ENCODE measurements around the gene SP8. TPM values are rescaled to one million over a fixed set of nuclear protein-coding genes. Genes with fewer than 3 reads are reported as not detected.

The SP8 gene
- total RNA-seq, 1 experiment from 2014 or later: 2.8 TPM

DNA sequence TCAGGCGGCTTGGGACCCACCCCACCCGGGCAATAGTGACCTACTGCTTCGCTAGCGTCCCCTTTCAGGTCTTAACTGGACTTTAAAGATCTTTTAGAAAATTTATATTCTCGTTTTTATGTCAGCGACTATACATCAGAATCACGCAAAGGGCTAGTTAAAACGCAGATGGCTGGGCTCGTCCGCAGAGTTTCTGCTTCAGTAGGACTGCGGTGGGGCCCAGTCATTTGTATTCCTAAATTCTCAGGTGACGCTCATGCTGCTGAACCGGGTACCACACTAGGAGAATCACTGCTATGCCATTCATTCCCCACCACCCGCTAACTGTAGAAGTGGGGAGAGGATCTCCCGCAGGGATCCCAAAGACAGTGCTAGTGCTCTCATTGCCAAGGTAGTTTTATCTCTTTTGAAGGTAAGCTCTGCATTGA lies 12.0 kb upstream of the SP8 start:
- Histone ChIP-seq H3K9me3 (replicated peaks) (no peaks in the 10 kb centered on the region), H3K27me3 (no peaks in the 10 kb centered on the region), H3K4me3 (peak overlapping the region; percentile 70), H3K27ac (no peak overlapping the region), H3K4me1 (no peaks in the 10 kb centered on the region), H3K36me3 (no peaks in the 10 kb centered on the region)
- DNase-seq: peak in 1 of 2 experiments; percentile 30

DNA sequence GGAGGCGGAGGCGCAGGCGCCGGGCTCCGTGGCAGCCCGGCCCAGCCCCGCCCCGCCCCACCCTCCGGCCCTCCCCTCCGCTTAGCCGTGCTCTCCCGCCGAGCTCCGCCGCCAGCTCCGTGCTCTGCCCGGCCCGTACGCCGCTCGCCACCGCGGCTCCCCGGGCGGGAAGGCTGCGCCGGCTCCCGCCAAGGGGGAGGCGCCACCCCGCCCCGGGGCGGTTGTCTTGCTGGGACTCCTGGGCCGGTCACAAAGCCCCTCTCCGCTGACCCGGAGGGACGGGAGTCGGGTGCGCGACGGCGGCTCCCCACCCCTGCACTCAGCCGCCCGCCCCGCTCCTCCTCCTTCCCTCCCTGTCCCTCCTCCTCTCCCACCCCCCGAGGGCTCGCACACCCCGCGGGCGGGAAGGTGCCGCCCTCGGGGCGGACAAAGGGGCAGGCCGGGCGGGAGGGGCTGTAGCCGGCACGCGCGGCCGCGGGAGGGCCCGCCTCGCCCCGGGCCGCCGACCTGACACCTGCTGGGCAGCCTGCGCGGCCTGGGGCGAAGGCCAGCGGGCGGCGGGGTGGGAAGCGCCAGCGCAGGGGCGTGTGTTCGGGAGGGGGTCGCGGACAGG lies 11.5 kb upstream of the SP8 start:
- Histone ChIP-seq H3K4me3 (peak overlapping the region; percentile 70), H3K9me3 (replicated peaks) (no peaks in the 10 kb centered on the region), H3K4me1 (no peaks in the 10 kb centered on the region), H3K36me3 (no peaks in the 10 kb centered on the region), H3K27me3 (no peaks in the 10 kb centered on the region), H3K27ac (peak overlapping the region; percentile 55; the same call in 1 of the 2 replicates)
- peak; percentile 84 to 85 for DNase-seq

DNA sequence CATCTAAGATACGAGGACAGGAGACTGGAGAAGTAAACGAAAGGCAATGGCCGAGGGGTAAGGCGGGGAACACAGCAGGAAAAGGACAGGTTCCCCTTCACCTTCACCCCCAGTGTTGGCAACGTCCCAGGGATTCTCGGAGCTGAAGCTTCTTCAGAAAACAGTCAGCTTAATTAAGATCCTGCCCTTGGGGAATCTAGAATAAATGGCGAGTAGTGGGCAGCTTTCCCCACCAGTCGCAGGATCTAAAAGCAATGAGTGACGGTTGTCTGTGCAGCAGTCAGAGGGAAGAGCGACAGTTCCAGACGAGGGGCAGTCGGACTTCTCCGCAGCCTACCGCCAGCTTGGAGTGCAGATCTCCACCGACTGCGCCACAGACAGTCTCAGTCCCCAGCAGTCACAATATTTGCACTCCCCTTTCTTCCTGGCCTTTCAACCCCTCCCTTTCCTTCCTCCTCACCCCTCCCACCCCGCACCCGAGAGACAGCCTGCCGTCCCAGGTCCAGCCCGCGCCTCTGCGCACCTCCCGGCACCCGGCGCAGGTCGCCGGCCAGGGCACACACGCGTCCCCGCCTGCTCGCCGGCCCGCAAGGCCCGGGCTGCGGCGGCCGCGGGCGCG lies 10.9 kb upstream of the SP8 start:
- H3K27ac ChIP-seq: no peak overlapping the region; the same call in 1 of the 2 replicates
- H3K9me3 ChIP-seq (replicated peaks): no peaks in the 10 kb centered on the region
- no peaks in the 10 kb centered on the region for H3K36me3 ChIP-seq
- 0 out of 2 replicates have a peak, but pooled peaks cover 3% of the 10 kb centered on the region for H3K27me3 ChIP-seq
- peak; percentile 70 to 77 for DNase-seq
- no peaks in the 10 kb centered on the region for H3K4me1 ChIP-seq
- peak overlapping the region; percentile 70 for H3K4me3 ChIP-seq

DNA sequence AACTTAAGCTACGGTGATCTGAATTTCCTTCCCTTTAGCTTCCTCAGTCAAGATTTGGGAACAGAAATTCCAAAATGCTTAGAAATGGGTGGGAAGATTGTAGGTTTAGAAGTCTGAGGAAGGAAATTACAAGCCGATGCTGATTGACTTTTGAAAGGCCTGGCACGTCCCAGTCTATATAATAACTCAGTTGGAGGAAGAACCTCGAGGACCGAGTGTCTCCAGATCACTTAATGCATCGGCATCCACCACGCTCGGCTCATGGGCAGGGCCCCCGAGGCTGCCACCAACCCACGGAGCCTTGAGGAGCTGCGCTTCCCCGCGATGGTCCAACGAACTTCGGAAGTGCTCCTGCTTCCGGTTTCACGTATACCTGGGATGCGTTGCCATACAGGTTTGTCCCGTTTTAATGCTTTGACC lies 10.4 kb upstream of the SP8 start:
- Histone ChIP-seq H3K36me3 (no peaks in the 10 kb centered on the region), H3K4me1 (no peaks in the 10 kb centered on the region), H3K27me3 (0 out of 2 replicates have a peak, but pooled peaks cover 3% of the 10 kb centered on the region), H3K9me3 (replicated peaks) (no peaks in the 10 kb centered on the region), H3K4me3 (peak overlapping the region; percentile 70), H3K27ac (no peak overlapping the region)
- no peak for DNase-seq

DNA sequence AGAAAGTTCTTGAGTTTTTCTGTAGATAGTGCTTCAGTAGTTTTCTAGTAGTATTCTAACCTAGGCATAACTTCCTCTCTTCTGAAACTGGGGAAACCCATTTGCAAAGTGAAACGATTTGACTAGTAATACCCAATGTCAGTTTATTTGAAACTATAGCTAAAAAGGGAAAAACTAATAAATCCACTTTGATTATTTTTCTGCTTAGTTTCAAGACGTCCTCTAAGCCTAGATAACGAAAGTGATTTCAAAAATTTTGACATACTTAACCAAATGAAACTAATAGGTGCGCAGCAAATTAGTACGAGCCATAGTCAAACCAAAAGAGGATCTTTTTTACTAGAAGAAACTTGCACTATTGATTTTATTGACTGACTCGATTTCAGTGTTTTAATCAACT lies 9.8 kb upstream of the SP8 start:
- Histone ChIP-seq H3K27ac (no peak overlapping the region), H3K9me3 (replicated peaks) (no peaks in the 10 kb centered on the region), H3K4me3 (no peak overlapping the region), H3K36me3 (no peaks in the 10 kb centered on the region), H3K4me1 (no peaks in the 10 kb centered on the region), H3K27me3 (0 out of 2 replicates have a peak, but pooled peaks cover 3% of the 10 kb centered on the region)
- no peak for DNase-seq

DNA sequence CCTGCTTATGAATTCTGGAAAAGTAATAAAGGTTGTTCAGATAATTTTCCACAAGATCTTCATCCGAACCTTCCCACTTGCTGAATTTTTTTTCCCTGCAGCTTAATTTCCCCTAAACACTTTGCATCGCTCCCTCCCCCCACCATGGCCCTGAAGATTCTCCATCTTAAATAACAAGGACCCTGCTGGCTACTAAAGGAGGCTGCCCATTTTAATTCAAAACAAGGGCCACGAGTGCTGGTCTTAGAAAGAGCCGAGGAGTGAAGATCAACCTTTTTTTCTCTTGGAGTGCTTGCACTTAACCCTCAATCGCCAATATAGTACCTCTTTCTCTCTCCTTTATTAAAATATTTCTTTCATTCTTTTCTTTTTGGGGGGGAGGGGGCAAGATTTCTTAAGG lies 9.2 kb upstream of the SP8 start:
- no peaks in the 10 kb centered on the region for H3K4me1 ChIP-seq
- no peak overlapping the region for H3K27ac ChIP-seq
- DNase-seq: no peak
- no peak overlapping the region for H3K4me3 ChIP-seq
- no peaks in the 10 kb centered on the region for H3K36me3 ChIP-seq
- 0 out of 2 replicates have a peak, but pooled peaks cover 3% of the 10 kb centered on the region for H3K27me3 ChIP-seq
- H3K9me3 ChIP-seq (replicated peaks): no peaks in the 10 kb centered on the region

DNA sequence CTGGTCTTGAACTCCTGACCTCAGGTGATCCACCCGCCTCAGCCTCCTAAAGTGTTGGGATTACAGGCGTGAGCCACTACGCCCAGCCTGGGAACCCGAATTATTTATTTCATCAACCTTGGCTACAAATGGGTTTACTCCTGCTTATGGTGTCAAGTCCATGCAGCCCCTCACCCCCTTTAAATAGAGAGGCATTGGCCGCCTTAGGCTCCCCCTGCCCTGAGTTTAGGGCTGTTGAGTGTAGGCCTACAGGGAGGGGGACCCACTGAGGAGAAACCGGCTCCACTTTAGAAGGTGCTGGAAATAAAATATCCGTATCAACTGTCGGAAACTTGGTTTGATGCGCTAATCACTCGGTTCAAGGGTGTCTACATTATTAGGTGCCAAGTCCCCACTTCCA lies 8.7 kb upstream of the SP8 start:
- Histone ChIP-seq H3K9me3 (replicated peaks) (no peaks in the 10 kb centered on the region), H3K4me1 (no peaks in the 10 kb centered on the region)

DNA sequence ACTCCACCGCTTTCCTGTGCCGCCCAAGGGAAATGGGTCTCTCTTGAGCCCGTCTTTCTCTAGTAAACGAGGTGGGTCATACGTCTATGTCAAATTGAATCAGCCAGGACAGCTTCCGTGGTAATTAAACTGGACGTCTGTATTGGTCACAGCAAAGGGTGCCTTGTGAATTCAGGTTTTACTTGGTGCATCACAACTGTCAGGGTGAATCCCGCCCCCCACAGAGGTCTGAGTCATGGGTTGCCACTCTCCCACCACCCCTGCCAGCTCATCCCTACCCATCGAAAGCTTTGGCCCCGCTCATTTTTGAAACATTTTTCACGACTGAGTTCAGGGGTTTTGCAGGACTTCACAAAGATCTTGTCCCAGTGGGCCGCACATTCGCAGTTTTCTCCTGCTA lies 8.0 kb upstream of the SP8 start:
- Histone ChIP-seq H3K27ac (no peak overlapping the region), H3K4me1 (no peaks in the 10 kb centered on the region), H3K27me3 (0 out of 2 replicates have a peak, but pooled peaks cover 3% of the 10 kb centered on the region), H3K4me3 (no peak overlapping the region), H3K9me3 (replicated peaks) (no peaks in the 10 kb centered on the region), H3K36me3 (no peaks in the 10 kb centered on the region)
- no peak for DNase-seq

More for the DNA sequence above, 8.7 kb upstream of the SP8 start:
- Histone ChIP-seq H3K27ac (no peak overlapping the region), H3K27me3 (0 out of 2 replicates have a peak, but pooled peaks cover 3% of the 10 kb centered on the region), H3K4me3 (no peak overlapping the region), H3K36me3 (no peaks in the 10 kb centered on the region)
- DNase-seq: no peak

DNA sequence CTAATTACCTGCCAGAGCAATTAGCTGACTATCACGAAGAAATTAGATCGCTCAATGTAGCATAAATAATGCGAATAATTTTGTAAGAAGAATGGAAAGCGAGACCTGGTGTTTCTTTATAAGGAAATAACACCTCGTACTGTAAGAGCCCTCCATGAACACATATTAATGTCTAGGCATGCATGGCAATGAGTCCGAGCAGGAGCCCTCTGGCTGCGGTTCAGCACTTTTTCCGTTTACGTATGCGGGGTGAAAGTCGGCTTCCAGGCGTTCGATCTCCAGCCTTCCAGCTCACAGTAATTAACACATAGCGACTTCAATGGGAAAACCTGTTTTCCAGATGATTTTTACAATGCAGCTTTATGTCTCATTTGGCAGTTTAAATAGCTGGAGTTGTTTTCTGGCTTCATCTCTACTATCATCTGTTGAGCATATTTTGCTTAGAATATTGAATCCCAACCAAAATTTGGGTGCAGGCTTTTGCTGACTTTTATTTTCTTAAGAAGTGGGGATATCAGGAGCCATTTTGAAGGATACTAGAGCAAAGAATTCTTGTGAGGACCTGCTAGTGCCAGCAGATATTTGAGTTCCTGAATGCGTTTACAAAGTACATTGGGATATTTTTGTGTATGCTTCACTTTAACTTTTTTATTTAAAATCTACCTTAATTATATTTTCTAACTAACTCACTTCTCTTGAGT lies 7.2 kb upstream of the SP8 start:
- Histone ChIP-seq H3K36me3 (no peaks in the 10 kb centered on the region), H3K27ac (no peak overlapping the region), H3K4me3 (no peak overlapping the region), H3K4me1 (no peaks in the 10 kb centered on the region), H3K9me3 (replicated peaks) (no peaks in the 10 kb centered on the region), H3K27me3 (0 out of 2 replicates have a peak, but pooled peaks cover 3% of the 10 kb centered on the region)
- DNase-seq: no peak

DNA sequence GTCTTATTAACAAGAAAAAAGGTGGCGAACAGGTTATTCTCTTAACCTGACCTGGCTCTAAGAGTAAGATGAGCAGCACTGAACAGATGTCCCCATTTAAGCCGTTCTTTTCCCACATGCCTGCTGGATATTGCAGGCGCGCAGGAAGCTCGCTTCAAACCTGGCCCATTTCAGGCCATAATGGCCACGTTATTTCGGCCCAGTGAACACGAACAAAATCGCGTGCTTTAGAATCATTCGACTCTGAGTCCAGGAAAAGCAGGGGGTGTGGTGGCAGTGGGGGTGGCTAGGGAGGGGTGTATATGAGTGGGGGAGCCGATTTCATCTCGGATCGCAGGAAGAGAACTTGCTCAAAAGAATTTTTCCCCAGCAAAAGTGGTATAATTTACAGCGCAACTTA lies 6.6 kb upstream of the SP8 start:
- H3K4me1 ChIP-seq: no peaks in the 10 kb centered on the region
- H3K27me3 ChIP-seq: 0 out of 2 replicates have a peak, but pooled peaks cover 3% of the 10 kb centered on the region
- no peak overlapping the region for H3K4me3 ChIP-seq
- no peaks in the 10 kb centered on the region for H3K9me3 ChIP-seq (replicated peaks)
- no peak for DNase-seq
- no peak overlapping the region for H3K27ac ChIP-seq
- no peaks in the 10 kb centered on the region for H3K36me3 ChIP-seq

DNA sequence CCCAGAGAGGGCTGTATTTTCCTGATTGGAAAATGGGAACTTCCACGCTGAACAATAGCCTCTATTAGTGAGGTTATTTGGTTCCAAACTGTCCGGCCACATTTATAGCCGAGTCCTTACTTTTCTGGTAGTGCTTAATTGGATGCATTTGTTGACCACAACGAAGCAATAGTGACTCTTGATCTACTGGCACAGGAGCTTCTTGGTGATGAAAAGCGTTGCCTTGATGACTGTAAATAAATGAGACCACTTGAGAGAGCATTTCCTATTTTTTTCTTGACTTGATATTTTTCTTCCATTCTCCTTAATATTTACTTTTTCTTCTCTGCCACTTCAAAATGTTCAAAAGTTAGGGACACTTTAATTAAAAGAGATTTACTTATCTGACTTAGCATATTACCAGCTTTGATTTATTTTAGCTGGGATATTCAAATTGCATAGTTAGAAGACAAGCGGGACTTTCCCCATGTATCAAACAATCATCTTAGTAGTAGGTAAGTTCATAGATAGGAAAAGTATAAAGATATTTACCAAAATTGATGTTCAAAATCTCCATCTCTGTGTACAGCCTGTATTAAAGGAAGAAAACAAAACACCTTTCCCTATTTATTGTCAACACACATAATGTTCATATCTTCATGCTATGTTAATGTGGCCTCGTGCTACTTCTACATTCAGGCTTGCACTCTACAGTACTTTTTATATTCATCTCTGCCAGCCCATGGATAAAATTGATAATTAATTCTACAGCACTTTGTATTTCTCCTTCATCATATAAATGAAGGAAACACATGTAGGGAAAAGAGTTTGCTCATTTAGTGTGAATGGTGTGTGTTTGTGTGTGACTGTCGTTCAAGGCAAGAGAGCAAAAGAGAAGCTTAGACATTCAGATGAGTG lies 5.1 kb upstream of the SP8 start:
- Histone ChIP-seq H3K36me3 (no peaks in the 10 kb centered on the region), H3K4me3 (no peak overlapping the region), H3K27me3 (0 out of 2 replicates have a peak, but pooled peaks cover 3% of the 10 kb centered on the region), H3K4me1 (no peaks in the 10 kb centered on the region; the same call in 1 of the 2 replicates), H3K9me3 (replicated peaks) (no peaks in the 10 kb centered on the region), H3K27ac (no peak overlapping the region)
- no peak for DNase-seq

DNA sequence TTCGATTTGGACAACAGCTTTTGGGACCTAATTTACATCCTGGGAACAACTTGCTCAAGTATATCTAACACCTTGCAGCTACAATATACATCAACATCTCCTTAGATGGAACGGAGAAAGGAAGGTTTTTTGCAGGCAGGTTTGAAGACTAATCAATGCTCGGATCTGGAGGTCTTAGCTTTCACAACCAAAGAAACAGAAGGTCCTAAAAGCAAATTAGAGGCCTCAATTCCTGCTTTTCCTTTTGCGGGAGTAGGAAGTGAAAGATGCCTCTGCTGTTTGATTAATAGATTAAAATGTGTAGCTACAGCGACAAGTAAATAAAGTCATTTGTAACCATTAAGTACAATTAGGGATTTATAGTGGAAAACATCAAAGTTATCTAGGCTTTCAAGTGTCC lies 3.7 kb upstream of the SP8 start:
- no peak overlapping the region for H3K27ac ChIP-seq
- no peaks in the 10 kb centered on the region; the same call in 1 of the 2 replicates for H3K4me1 ChIP-seq
- H3K36me3 ChIP-seq: no peaks in the 10 kb centered on the region
- no peaks in the 10 kb centered on the region for H3K9me3 ChIP-seq (replicated peaks)
- no peak for DNase-seq
- no peak overlapping the region for H3K4me3 ChIP-seq
- H3K27me3 ChIP-seq: 0 out of 2 replicates have a peak, but pooled peaks cover 3% of the 10 kb centered on the region

DNA sequence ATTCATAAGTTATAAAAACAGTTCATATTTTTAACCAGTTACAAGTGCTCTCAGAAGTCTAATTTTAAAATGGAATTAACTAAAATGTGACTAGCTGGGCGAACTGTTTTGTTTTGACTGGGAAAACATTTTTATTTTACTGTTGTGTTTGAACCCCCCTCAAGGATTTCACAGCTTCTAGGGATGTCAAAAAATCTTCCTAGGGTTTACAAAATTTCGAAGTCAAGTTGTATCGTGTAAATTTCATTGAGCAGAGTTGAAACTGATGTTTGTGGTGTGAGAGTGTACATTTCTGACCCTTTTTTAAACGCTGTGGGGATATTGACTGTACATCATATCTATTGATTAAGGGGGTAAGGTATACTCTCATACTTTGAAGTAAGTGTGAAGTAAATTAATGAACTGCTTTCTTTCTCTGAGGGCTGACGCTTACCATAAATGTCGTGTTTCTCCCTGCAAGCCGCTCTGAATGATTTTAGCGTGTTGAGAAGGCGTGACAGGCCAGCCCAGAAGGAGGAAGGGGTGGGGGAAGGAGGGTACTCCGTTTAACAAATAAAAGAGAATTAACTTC lies 1.8 kb upstream of the SP8 start:
- H3K9me3 ChIP-seq (replicated peaks): no peaks in the 10 kb centered on the region
- 0 out of 2 replicates have a peak, but pooled peaks cover 3% of the 10 kb centered on the region for H3K27me3 ChIP-seq
- H3K36me3 ChIP-seq: no peaks in the 10 kb centered on the region

More for the DNA sequence above, 1.8 kb upstream of the SP8 start:
- H3K4me1 ChIP-seq: no peaks in the 10 kb centered on the region; the same call in 1 of the 2 replicates
- H3K4me3 ChIP-seq: no peak overlapping the region
- DNase-seq: no peak
- H3K27ac ChIP-seq: no peak overlapping the region

Data from SJCRH30 (cell line).